ENCODE data around the gene AACS.
"Not testable (repeated sequence)": the region's sequence is repeated elsewhere in the genome, so short reads cannot be mapped to it uniquely, and the experiment has no call there.

The AACS gene

GRCh38 chr12:125065021-125065918 lies at the start of gene AACS:
TSS of gene AACS (plus strand) at chr12:125065435. CDS start at chr12:125065585, 150 bp downstream.
- peak; percentile 42 to 76 (median 60) for DNase-seq

DNA sequence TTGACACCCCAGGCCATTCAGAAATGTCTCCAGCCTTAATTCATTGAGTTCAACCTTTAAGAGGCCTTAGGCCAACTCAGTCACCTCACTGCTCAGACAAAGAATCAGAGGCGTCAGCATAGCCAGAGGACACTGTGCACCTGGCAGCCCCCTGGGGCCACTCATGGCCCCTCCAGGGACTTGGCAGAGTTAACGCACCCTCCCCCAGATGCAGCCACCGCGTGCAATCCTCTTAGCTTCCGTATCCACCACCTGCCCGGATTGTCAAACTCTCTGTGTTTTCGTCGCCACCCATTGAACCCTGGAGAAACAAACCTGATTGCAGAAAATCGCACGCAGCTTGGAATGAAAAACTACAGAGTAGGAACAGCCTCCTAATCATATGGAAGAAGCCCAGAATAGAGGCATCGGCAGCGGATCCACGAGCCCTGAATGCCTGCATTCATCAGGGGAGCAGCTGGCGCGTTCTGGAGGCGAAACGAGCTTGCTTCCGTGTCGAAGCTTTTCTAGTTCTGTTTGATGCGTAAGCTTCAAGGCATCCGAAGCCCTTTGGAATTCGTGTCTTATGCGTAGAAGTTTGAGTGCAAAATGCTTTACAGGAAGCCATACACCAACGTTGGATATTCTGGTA lies 49.4 kb upstream of the AACS start:
- no peak for DNase-seq

DNA sequence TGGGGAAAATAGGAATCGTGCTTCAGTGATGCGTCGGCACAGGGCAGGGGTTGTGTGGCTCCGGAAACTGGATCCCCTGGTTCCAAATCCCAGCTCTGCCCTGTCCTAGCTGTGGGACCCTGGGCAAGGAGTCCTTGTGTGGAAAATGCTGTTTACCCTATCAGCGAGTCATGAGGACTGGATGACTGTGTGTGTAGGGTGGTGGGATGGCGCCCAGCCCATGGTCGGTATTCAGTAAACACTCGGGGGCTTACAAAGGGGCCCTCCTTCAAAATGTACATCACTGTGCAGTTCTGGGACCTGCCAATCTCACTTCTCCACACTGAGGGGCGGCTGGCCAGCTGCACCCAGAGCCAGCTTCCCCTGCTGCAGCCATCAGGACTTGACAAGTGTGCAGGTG lies 47.4 kb upstream of the AACS start:
- DNase-seq: no peak

DNA sequence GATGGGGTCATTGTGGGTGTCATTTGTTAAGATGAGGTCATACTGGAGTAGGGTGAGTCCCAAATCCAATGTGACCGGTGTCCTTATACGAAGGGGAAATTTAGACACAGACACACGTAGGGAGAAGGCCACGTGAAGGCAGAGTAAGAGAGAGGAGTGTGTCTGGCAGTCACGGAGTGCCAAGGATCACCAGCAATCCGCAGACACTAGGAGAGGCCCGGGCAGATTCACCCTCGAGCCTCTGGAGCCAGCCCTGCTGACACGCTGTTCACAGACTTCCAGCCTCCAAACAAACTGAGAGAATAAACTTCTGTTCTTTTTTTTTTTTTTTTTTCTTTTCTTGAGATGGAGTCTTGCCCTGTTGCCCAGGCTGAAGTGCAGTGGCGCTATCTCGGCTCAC lies 46.9 kb upstream of the AACS start:
- no peak for DNase-seq

- no peak for DNase-seq
These were observed 44.1 kb upstream of the AACS start for GRCh38 chr12:125021096-125021495.

DNA sequence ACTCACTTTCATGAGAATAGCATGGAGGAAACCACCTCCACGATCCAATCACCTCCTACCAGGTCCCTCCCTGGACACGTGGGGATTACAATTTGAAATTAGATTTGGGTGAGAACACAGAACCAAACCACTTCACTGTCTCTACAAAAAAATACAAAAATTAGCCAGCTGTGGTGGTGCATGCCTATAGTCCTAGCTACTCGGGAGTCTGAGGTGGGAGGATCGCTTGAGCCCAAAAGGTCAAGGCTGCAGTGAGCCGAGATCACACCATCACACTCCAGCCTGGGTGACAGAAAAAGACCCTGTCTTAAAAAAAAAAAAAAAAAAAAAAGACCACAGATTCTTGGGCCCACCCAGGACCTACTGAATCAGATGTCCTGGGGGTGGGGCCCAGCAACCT lies 43.5 kb upstream of the AACS start:
- DNase-seq: no peak

- DNase-seq: no peak
These were observed 42.2 kb upstream of the AACS start for GRCh38 chr12:125023065-125023464.

DNA sequence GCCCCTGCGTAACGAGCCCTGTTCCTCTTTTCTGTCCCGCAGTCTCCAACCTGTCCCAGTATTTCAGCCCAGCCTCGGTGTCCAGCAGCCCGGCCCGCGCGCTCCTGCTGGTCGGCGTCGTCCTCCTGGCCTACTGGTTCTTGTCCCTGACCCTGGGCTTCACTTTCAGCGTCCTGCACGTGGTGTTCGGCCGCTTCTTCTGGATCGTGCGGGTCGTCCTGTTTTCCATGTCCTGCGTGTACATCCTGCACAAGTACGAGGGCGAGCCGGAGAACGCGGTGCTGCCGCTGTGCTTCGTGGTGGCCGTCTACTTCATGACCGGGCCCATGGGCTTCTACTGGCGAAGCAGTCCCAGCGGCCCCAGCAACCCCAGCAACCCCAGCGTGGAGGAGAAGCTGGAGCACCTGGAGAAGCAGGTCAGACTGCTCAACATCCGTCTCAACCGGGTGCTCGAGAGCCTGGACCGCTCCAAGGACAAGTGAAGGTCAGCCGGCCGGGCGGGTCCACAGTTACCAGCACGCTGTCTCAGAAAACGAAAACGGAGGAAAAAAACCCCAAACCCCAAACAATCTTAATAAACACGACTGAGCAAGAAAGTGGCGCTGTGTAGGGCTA lies 40.2 kb upstream of the AACS start:
- no peak for DNase-seq

DNA sequence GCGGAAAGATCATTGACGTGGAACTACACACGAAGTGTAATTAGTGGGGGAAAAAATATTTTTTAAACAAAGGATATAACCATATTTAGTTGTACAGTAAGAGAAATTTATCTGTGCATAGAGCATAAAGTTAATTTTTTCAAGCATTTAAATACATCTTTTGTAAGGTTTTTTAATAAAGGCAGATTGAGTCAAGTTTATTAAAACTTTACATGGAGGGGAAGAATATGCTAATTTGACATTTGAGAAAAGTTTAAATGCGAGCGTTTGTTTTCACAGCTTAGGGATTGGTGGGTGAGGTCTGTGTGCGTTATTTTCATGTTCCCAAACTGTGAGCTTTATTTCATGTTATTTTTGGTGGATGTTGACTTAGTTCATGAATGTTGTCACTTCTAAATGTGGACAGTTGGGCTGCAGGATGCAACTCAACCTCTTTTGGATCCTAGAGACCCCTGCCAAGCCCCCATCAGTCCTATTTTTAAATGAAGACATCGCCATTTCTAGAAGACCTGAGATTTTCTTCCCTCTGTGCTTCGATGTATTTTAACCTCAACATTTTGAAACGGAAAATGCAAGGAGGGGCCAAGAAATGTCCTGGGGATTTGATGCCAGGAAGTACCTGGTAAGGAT lies 39.5 kb upstream of the AACS start:
- DNase-seq: no peak

GRCh38 chr12:125028106-125028505 lies 37.1 kb upstream of the AACS start:
- no peak for DNase-seq

- no peak for DNase-seq
These were observed 35.4 kb upstream of the AACS start for GRCh38 chr12:125029761-125030358.

GRCh38 chr12:125031471-125031870 lies 33.8 kb upstream of the AACS start:
- DNase-seq: not testable (repeated sequence)

- DNase-seq: no peak
These were observed 32.6 kb upstream of the AACS start for GRCh38 chr12:125032466-125033152.

DNA sequence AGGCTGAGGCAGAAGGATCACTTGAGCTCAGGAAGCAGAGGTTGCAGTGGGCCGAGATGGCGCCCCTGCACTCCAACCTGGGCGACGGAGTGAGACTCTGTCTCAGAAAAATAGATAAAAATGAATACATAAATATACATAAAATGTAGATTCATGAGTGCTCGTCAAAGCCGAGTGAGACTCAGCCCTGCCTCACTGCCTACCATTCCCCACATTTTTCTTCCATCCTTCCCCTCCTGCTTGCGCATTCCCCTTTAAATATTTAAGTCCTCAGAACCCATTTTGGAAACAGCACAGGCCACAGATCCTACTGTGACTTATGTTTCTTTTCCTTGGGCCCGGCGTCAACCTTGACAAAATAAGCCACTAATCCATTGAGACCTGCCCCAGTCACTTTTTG lies 31.9 kb upstream of the AACS start:
- DNase-seq: no peak

DNA sequence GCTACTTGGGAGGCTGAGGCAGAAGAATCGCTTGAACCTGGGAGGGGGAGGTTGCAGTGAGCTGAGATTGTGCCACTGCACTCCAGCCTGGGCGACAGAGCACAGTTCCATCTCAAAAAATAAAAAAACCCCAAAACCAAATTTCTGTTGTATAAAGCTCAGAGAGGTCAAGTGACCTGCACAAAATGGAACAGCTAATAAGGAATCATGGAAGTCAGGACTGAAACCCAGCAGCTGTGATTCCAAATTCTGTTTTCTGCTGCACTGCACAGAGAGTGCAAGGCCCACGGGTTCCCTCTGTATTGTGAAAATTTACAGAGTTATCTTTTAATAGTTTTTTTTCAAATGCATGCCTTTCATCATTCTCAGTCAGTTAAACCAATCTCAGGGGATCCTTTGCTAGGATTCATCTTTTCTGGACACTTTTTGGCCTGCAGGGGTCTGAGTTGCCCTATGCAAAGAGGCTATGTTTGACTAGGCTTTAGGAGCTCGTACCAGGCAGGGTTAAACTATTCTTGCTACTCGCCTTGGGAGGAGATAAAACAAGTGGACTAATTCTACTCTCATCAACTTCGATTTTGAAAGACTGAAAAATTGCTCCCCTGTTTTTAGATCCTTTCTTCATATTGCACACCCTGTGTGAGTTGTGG lies 26.1 kb upstream of the AACS start:
- no peak for DNase-seq

DNA sequence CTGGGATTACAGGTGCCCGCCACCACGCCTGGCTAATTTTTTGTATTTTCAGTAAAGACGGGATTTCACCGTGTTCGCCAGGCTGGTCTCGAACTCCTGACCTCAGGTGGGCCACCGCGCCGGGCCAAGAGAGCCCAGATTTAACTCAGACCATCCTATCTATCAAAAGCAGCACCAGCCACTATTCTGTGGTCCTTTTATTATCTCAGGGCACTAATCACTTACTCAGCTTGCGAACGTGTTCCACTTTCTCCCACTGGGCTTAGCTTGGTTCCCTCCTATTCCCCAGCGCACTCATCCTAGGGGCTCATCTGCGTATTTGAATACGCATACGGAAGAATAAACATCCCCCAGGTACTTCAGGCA lies 16.2 kb upstream of the AACS start:
- DNase-seq: no peak

DNA sequence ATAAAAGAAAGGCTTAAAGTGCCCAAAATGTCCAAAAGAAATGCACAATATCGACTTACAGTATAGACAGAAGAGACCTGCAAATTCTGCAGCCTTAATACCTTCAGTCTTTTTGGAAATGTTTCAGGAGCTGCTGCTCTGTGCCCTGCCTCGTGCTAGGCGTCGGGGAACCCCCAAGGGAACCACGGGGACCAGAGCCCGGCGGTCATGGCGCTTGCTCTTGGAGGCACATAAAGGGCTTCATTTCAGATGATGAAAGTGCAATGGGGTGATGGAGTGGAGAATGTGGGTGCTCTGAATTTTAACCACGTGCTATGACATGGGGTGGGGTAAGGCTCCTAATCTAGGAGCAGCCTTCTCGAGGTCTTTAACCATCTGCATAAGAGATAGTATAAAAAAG lies 14.8 kb upstream of the AACS start:
- DNase-seq: no peak

DNA sequence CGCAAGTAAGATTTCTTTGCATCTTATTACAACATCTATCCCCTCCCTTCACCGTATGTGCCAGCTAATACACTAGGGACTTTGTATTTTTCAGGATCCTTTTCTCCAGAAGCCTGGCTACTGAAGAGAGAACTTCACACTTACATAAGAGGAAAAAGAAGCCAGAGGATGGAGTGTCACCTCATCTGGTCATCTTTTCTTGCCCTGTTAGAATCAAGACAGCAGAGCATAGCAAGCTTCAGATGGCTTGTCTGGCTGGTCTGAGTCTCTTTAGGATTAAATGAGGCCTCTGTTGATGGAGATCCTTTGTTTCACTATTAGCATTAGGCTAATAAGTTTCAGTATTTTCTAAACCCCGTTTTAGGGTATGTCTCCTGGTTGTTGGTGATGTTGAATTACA lies 14.4 kb upstream of the AACS start:
- no peak for DNase-seq

DNA sequence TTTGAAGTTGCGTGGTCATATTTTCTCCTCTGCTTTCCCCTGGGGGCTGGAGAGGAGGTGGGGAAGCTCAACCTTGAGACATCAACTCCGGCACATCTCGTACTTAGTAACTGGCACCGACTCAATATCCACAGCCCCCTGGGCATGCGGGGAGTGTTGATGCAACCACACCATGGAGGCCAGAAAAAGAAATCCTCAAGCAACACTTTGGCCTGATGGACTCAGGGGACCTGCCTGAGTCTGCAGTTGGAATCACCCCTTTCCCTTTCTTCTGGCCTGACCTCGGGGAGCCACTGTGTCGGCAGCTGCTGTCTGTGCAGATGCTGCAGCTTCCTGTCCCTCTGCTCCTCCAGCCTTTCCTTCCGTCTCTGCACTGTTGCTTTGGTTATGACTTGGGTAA lies 11.4 kb upstream of the AACS start:
- DNase-seq: no peak

DNA sequence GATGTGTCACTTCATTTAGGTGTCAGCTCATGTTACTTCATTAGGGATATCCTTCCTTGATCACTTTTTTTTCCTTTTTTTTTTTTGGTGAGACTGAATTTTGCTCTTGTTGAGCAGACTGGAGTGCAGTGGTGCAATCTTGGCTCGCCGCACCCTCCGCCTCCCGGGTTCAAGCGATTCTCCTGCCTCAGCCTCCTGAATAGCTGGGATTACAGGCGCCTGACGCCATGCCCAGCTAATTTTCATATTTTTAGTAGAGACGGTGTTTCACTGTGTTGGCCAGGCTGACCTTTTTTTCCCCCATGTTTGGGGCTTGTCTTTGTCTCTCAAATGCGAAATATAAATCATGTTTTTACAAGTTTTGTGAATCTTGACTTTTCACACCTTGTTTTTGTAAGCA lies 9.6 kb upstream of the AACS start:
- DNase-seq: no peak

DNA sequence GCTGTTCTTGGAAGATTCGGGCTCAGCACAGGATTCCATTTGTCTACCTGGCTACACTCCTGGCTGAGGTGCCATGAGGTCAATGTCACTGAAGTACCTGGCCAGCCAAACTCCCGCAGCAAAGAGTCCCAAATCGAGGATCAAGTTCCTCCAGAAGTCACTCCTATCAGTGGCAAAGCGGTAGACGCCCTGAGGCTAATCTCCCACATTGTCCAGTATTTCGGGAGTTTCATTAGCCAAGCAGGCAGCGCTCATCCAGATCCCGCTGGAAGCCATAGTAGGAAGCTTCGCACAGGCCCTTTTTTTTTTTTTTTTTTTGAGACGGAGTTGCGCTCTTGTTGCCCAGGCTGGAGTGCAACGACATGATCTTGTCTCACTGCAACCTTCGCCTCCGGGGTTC lies 8.9 kb upstream of the AACS start:
- no peak for DNase-seq

- DNase-seq: no peak
These were observed 7.5 kb upstream of the AACS start for GRCh38 chr12:125057708-125058107.
